Memory B cell (primary cell): ENCODE data around the gene CDCP1.

Experiments used
- ATAC-seq: fragments of 150-1000 bp; cut with Tn5 transposase; 2 replicates; pipeline ENCODE4 v1.10.0; 2021; ENCODE audit warnings: low read depth, mild to moderate bottlenecking, moderate library complexity
- DNase-seq, 2 donors: peaks; one replicate each; pipeline ENCODE4 v3.0.0; 2022; ENCODE audit warnings: low spot score in 2 of 2
- H3K27ac Mint-ChIP-seq: one replicate; pipeline ENCODE4 v1.8.0; 2022; ENCODE audit warnings: mild to moderate bottlenecking, moderate library complexity, mixed read lengths
- H3K27me3 Mint-ChIP-seq: one replicate; pipeline ENCODE4 v1.8.0; 2022; ENCODE audit warnings: mixed read lengths
- H3K36me3 Mint-ChIP-seq: one replicate; pipeline ENCODE4 v1.8.0; 2022; ENCODE audit warnings: mild to moderate bottlenecking, mixed read lengths
- H3K4me1 Mint-ChIP-seq: one replicate; pipeline ENCODE4 v1.8.0; 2022; ENCODE audit warnings: mixed read lengths
- H3K4me3 Mint-ChIP-seq: one replicate; pipeline ENCODE4 v1.8.0; 2022; ENCODE audit warnings: mild to moderate bottlenecking, moderate library complexity, mixed read lengths
- H3K9me3 Mint-ChIP-seq: one replicate; pipeline ENCODE4 v1.8.0; 2022; ENCODE audit warnings: mixed read lengths

The CDCP1 gene

GRCh38 chr3:45043728-45044299 lies 102.4 kb downstream of the CDCP1 start:
- Mint-ChIP-seq H3K4me3 (no peak overlapping the region), H3K9me3 (no peaks in the 10 kb centered on the region), H3K27me3 (peaks cover 9% of the 10 kb centered on the region), H3K36me3 (no peaks in the 10 kb centered on the region), H3K27ac (no peak overlapping the region), H3K4me1 (peaks cover 4% of the 10 kb centered on the region)
- no peak for DNase-seq
- no peak for ATAC-seq

GRCh38 chr3:45042162-45042561 lies 104.0 kb downstream of the CDCP1 start:
- peak; percentile 12 for ATAC-seq
- Mint-ChIP-seq H3K4me1 (peaks cover 4% of the 10 kb centered on the region), H3K36me3 (no peaks in the 10 kb centered on the region), H3K27me3 (peaks cover 4% of the 10 kb centered on the region), H3K4me3 (no peak overlapping the region), H3K9me3 (no peaks in the 10 kb centered on the region), H3K27ac (peak overlapping the region; percentile 37)
- no peak for DNase-seq

GRCh38 chr3:45041666-45042065 lies 104.5 kb downstream of the CDCP1 start:
- H3K27ac Mint-ChIP-seq, result no peak overlapping the region
- no peak overlapping the region for H3K4me3 Mint-ChIP-seq
- DNase-seq (no peak), ATAC-seq (no peak)
- H3K4me1 Mint-ChIP-seq, result peaks cover 4% of the 10 kb centered on the region
- H3K27me3 Mint-ChIP-seq, result peaks cover 5% of the 10 kb centered on the region
- no peaks in the 10 kb centered on the region for H3K9me3 Mint-ChIP-seq
- no peaks in the 10 kb centered on the region for H3K36me3 Mint-ChIP-seq

GRCh38 chr3:45037720-45038455 lies 108.3 kb downstream of the CDCP1 start:
- Mint-ChIP-seq H3K27me3 (peaks cover 11% of the 10 kb centered on the region), H3K4me1 (peaks cover 17% of the 10 kb centered on the region), H3K9me3 (no peaks in the 10 kb centered on the region), H3K4me3 (no peak overlapping the region), H3K27ac (no peak overlapping the region), H3K36me3 (no peaks in the 10 kb centered on the region)
- ATAC-seq (peak; percentile 90), DNase-seq (peak; percentile 82 to 83)

GRCh38 chr3:45035441-45036301 lies 110.5 kb downstream of the CDCP1 start:
- no peak for DNase-seq
- Mint-ChIP-seq H3K36me3 (peaks cover 3% of the 10 kb centered on the region), H3K27ac (no peak overlapping the region), H3K4me3 (peak overlapping the region; percentile 43), H3K27me3 (peaks cover 17% of the 10 kb centered on the region), H3K9me3 (peaks cover 3% of the 10 kb centered on the region), H3K4me1 (peaks cover 14% of the 10 kb centered on the region)
- ATAC-seq, result no peak

GRCh38 chr3:45034612-45035252 lies 111.4 kb downstream of the CDCP1 start:
- Mint-ChIP-seq H3K36me3 (peaks cover 3% of the 10 kb centered on the region), H3K4me1 (peaks cover 13% of the 10 kb centered on the region), H3K27me3 (peaks cover 23% of the 10 kb centered on the region), H3K4me3 (peak overlapping the region; percentile 41), H3K9me3 (peaks cover 3% of the 10 kb centered on the region), H3K27ac (no peak overlapping the region)
- DNase-seq (no peak), ATAC-seq (peak; percentile 24)

GRCh38 chr3:45033791-45034190 lies 112.4 kb downstream of the CDCP1 start:
- ATAC-seq, result no peak
- Mint-ChIP-seq H3K27me3 (peaks cover 27% of the 10 kb centered on the region), H3K36me3 (peaks cover 3% of the 10 kb centered on the region), H3K9me3 (peaks cover 3% of the 10 kb centered on the region), H3K27ac (no peak overlapping the region), H3K4me1 (peaks cover 13% of the 10 kb centered on the region), H3K4me3 (no peak overlapping the region)
- no peak for DNase-seq
